H1 (cell line): ENCODE data around the gene SUMF2.
"Not testable (repeated sequence)": the region's sequence is repeated elsewhere in the genome, so short reads cannot be mapped to it uniquely, and the experiment has no call there.

Experiments
- EZH2 ChIP-seq: fragments of 200-600 bp; sonication (generic); IDR thresholded peaks from 2 replicates; pipeline ENCODE4 v1.7.1; 2012; ENCODE audit warnings: low read depth, mild to moderate bottlenecking, moderate library complexity, low read length, inconsistent platforms; ENCODE audit not compliant: severe bottlenecking
- POLR2AphosphoS5 ChIP-seq: IDR thresholded peaks from 2 replicates; pipeline ENCODE4 v1.6.1; 2011; ENCODE audit warnings: low read depth, low read length

DNA sequence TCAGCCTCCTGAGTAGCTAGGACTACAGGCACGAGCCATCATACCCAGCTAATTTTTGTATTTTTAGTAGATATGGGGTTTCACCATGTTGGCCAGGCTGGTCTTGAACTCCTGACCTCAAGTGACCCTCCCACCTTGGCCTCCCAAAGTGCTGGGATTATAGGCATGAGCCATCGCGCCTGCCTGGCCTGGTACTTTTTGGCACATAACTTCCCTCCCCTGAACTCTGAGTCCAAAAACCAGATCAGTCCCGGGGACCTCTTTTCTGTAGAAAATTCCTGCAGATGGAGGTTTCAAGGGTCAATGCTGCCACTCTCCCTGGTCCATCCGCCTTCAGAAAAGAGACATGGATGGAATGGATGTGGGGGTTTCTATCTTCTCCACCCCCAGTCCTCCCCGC lies 28.3 kb downstream of the SUMF2 start:
- TF ChIP-seq POLR2AphosphoS5, EZH2: not testable (repeated sequence)
